ENCODE results near the gene GPC6. TPM values are rescaled to one million over a fixed set of nuclear protein-coding genes. Genes with fewer than 3 reads are reported as not detected.

The GPC6 gene
- total and polyA plus RNA-seq, 9 of the 15 experiments (the other 6 are each of a cell fraction or from before 2014, with no cell fraction given) = under 0.01 to 0.20 (median 0.01) TPM; not detected in 4

GRCh38 chr13:94234738-94235137 lies 1008.1 kb downstream of the GPC6 start:
- 0% methylated on average over 2 of the region's 2 CpGs for WGBS (ENCODE audit: insufficient coverage, low coverage, missing lambda C conversion rate)
- no peaks in the 10 kb centered on the region for H3K27me3 ChIP-seq (ENCODE audit: control insufficient read depth in 2 of 2, insufficient read depth in 2 of 2, low read length in 2 of 2)
- in situ Hi-C loops (cut with MboI) = no loop called here
- intact Hi-C loops (cut with micrococcal nuclease) = no loop called here
- no peaks in the 10 kb centered on the region for H3K9me1 ChIP-seq (ENCODE audit: control insufficient read depth, insufficient read depth, low read length)
- TF ChIP-seq MYBL2 (IDR thresholded peaks at IDR 0.05; ENCODE audit: low read depth) (no peak), MYBL2 (CRISPR knock-in tag; IDR thresholded peaks at IDR 0.05; ENCODE audit: borderline replicate concordance) (no peak), NRF1 (conservative IDR thresholded peaks at IDR 0.05 in 1 of 2, IDR thresholded peaks at IDR 0.05 in 1 of 2) (no peak), TSC22D4 (tag; IDR thresholded peaks at IDR 0.05) (no peak), MYC (IDR thresholded peaks at IDR 0.05; ENCODE audit: low read depth, low read length) (no peak), MYC (CRISPR knock-in tag; IDR thresholded peaks at IDR 0.05; ENCODE audit: borderline replicate concordance, low read depth) (no peak), ZBTB43 (CRISPR knock-in tag; IDR thresholded peaks at IDR 0.05) (no peak), STAT5B (CRISPR knock-in tag; IDR thresholded peaks at IDR 0.05) (no peak), ZNF778 (CRISPR knock-in tag; IDR thresholded peaks at IDR 0.05) (no peak)
- H3K9ac ChIP-seq (ENCODE audit: insufficient read depth in 1 of 2, low read depth in 2 of 2, low read length in 2 of 2) = no peak overlapping the region
- CTCF ChIA-PET (ENCODE audit: low intra/inter-chr PET ratio) = no interaction called here
- no peak overlapping the region for H3K4me2 ChIP-seq (ENCODE audit: insufficient read depth, low read length)
- no peak for DNase-seq (ENCODE audit: extremely low read depth in 1 of 4, low spot score in 3 of 4)
- no peak for FAIRE-seq
- no peak for ATAC-seq
- no TSS peak for BruUV-seq (replicated peaks)
- no peaks in the 10 kb centered on the region for H4K20me1 ChIP-seq (replicated peaks; ENCODE audit: control insufficient read depth, insufficient read depth, low read length)
- no peaks in the 10 kb centered on the region for H3K79me2 ChIP-seq (ENCODE audit: control insufficient read depth, insufficient read depth, low read length)
- no peak overlapping the region for H2AFZ ChIP-seq (ENCODE audit: low read depth, low read length)
- H3K36me3 ChIP-seq (ENCODE audit: control insufficient read depth, insufficient read depth, low read length) = no peaks in the 10 kb centered on the region
- no peak overlapping the region for H3K4me3 ChIP-seq
- H3K27ac ChIP-seq (ENCODE audit: extremely low read depth, low read depth, low read length) = no peak overlapping the region
- no peaks in the 10 kb centered on the region for H3K9me3 ChIP-seq (replicated peaks; ENCODE audit: control insufficient read depth, insufficient read depth, low read depth, low read length)
- H3K4me1 ChIP-seq (replicated peaks in 1 of 2; ENCODE audit: control insufficient read depth in 2 of 2, insufficient read depth in 2 of 2, low read length in 2 of 2) = no peaks in the 10 kb centered on the region
- POLR2A ChIA-PET = no interaction called here
